GM12801 (cell line): ENCODE data around the gene TTC4.

Experiments
- CTCF ChIP-seq: IDR thresholded peaks from one replicate; pipeline ENCODE4 v1.5.1; 2011; ENCODE audit warnings: control low read depth; ENCODE audit not compliant: insufficient read length; ENCODE audit errors: extremely low read depth

The TTC4 gene

GRCh38 chr1:54680387-54680786 is 35.3 kb upstream of the TTC4 start:
- TF ChIP-seq CTCF, result no peak

- TF ChIP-seq CTCF, result no peak
Measured at GRCh38 chr1:54681358-54681757, 34.3 kb upstream of the TTC4 start.

GRCh38 chr1:54683453-54683852 is 32.2 kb upstream of the TTC4 start:
- no peak for TF ChIP-seq CTCF

GRCh38 chr1:54685335-54685905 is 30.2 kb upstream of the TTC4 start:
- TF ChIP-seq CTCF, result no peak

GRCh38 chr1:54686155-54686554 is 29.5 kb upstream of the TTC4 start:
- TF ChIP-seq CTCF, result no peak

GRCh38 chr1:54694771-54695170 is 20.9 kb upstream of the TTC4 start:
- no peak for TF ChIP-seq CTCF

GRCh38 chr1:54695221-54695620 is 20.4 kb upstream of the TTC4 start:
- TF ChIP-seq CTCF, result no peak

GRCh38 chr1:54695764-54696163 is 19.9 kb upstream of the TTC4 start:
- no peak for TF ChIP-seq CTCF
